ENCODE measurements around the gene SLC44A1.

The SLC44A1 gene

DNA sequence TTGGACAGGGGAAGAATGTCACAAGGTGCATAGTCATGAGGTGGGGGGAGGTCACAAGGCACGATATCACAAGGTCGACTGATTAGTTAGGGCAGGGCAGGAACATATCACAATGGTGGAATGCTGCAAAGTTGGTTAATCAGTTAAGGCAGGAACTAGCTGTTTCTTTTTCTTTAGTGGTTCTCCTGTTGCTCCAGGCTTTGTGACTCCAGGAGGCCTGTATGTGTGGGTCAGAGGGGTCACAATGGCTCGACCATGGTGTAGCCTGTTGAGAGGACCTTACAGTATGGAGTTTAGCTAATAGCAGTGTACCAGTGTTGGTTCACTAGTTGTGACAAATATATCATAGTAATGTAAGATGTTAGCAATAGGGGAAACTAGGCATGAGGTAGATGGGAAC lies 191.0 kb downstream of the SLC44A1 start:
- Mint-ChIP-seq H3K36me3 (ENCODE audit: low read depth) (no peaks in the 10 kb centered on the region), H3K4me1 (ENCODE audit: low read depth) (no peaks in the 10 kb centered on the region), H3K27me3 (peaks cover 4% of the 10 kb centered on the region), H3K27ac (no peak overlapping the region), H3K9me3 (no peaks in the 10 kb centered on the region), H3K4me3 (no peak overlapping the region)
- DNase-seq = no peak

GRCh38 chr9:105436783-105437182 lies 192.3 kb downstream of the SLC44A1 start:
- Mint-ChIP-seq H3K4me1 (ENCODE audit: low read depth) (no peaks in the 10 kb centered on the region), H3K36me3 (ENCODE audit: low read depth) (no peaks in the 10 kb centered on the region), H3K27me3 (no peaks in the 10 kb centered on the region), H3K9me3 (no peaks in the 10 kb centered on the region), H3K4me3 (no peak overlapping the region), H3K27ac (no peak overlapping the region)
- no peak for DNase-seq

GRCh38 chr9:105437704-105438103 lies 193.3 kb downstream of the SLC44A1 start:
- Mint-ChIP-seq H3K4me3 (no peak overlapping the region), H3K27ac (no peak overlapping the region), H3K36me3 (ENCODE audit: low read depth) (no peaks in the 10 kb centered on the region), H3K27me3 (no peaks in the 10 kb centered on the region), H3K9me3 (no peaks in the 10 kb centered on the region), H3K4me1 (ENCODE audit: low read depth) (no peaks in the 10 kb centered on the region)
- no peak for DNase-seq

DNA sequence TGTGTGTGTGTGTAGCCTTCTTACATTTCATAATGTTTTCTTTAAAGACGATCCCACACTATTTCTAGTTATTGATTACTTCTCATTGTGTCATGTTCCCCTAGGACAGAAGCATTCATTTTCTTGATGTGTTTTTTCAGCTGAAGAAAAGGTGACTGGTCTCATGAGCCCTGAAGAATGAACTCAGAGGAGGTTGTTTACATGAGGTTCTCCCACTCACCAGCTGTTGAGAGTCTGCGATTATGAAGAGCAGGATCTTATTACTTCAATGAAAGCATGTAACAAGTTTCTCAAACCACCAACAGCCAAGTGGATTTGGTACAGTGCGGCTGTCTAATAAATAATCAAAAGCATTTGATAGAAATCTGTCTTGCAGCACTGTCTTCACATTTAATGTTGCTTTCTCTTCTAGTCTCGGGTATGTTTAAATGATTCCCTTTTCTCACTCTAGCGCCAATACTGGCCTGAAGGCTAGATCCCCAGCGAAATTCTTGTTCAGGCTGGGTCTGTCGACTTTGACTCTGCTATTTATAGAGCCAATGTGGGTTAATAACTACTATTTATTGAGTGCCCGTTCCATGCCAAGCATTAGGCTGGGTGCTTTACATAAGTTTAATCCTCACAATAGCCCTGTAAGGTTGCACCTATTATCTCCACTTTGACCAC lies 193.8 kb downstream of the SLC44A1 start:
- Mint-ChIP-seq H3K4me1 (ENCODE audit: low read depth) (no peaks in the 10 kb centered on the region), H3K4me3 (no peak overlapping the region), H3K27me3 (no peaks in the 10 kb centered on the region), H3K9me3 (no peaks in the 10 kb centered on the region), H3K27ac (no peak overlapping the region), H3K36me3 (ENCODE audit: low read depth) (no peaks in the 10 kb centered on the region)
- no peak for DNase-seq

- H3K9me3 Mint-ChIP-seq = no peaks in the 10 kb centered on the region
- no peaks in the 10 kb centered on the region for H3K36me3 Mint-ChIP-seq (ENCODE audit: low read depth)
- no peaks in the 10 kb centered on the region for H3K27me3 Mint-ChIP-seq
- H3K27ac Mint-ChIP-seq = no peak overlapping the region
- H3K4me3 Mint-ChIP-seq = no peak overlapping the region
- no peak for DNase-seq
- H3K4me1 Mint-ChIP-seq (ENCODE audit: low read depth) = peaks cover 2% of the 10 kb centered on the region
Observed at GRCh38 chr9:105439428-105439827, 195.0 kb downstream of the SLC44A1 start.

DNA sequence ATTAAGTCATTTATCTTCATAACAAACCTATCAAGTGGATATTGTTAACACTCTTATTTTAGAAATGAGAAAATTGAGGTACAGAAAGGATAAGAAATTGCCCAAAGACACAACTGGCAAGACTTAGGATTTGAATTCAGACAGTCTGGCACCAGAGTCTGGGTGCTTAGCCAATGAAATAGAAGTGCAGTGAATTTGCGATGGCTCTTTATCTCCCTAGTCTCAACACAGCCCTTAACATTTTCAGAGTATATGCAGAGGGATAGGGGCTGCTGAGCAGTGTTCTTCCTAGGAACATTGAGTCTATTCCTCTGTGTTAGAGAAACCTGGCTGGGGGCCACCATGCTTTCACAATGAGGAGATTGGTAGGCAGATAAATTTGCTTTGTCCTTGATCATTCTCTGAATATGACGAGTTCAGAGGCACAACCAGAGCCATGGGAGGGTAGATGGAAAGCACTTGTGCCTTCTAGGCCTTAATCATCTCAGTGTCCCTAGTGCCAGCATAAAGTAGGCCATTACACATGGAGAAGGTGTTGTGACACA lies 197.2 kb downstream of the SLC44A1 start:
- Mint-ChIP-seq H3K36me3 (ENCODE audit: low read depth) (no peaks in the 10 kb centered on the region), H3K27me3 (no peaks in the 10 kb centered on the region), H3K4me1 (ENCODE audit: low read depth) (peaks cover 2% of the 10 kb centered on the region), H3K9me3 (no peaks in the 10 kb centered on the region), H3K27ac (no peak overlapping the region), H3K4me3 (no peak overlapping the region)
- DNase-seq = no peak

- H3K27ac Mint-ChIP-seq = no peak overlapping the region
- H3K9me3 Mint-ChIP-seq = no peaks in the 10 kb centered on the region
- H3K4me3 Mint-ChIP-seq = no peak overlapping the region
- peaks cover 7% of the 10 kb centered on the region for H3K4me1 Mint-ChIP-seq (ENCODE audit: low read depth)
- DNase-seq = no peak
- H3K36me3 Mint-ChIP-seq (ENCODE audit: low read depth) = no peaks in the 10 kb centered on the region
- no peaks in the 10 kb centered on the region for H3K27me3 Mint-ChIP-seq
Observed at GRCh38 chr9:105443121-105443520, 198.7 kb downstream of the SLC44A1 start.

DNA sequence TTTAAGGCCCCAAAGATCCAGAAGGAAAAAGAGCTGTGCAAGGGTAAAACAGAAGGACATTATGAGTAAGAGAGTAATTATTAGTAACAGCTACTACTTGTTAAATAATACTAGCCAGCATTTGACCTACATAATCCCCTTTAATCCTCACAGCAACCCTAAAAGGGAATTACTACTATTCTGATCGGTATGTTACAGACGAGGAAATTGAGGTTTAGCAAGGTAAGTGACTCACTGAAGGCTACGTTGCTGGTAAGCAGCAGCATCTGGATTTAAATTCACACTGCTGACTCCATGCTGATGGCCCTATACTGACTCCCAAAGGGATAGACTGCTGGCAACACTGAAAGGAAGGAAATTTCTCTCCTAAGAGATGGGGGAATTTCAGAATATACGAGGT lies 199.7 kb downstream of the SLC44A1 start:
- peaks cover 7% of the 10 kb centered on the region for H3K27me3 Mint-ChIP-seq
- H3K9me3 Mint-ChIP-seq = no peaks in the 10 kb centered on the region
- H3K4me3 Mint-ChIP-seq = no peak overlapping the region
- H3K36me3 Mint-ChIP-seq (ENCODE audit: low read depth) = no peaks in the 10 kb centered on the region
- H3K4me1 Mint-ChIP-seq (ENCODE audit: low read depth) = peaks cover 14% of the 10 kb centered on the region
- DNase-seq = no peak
- no peak overlapping the region for H3K27ac Mint-ChIP-seq

- Mint-ChIP-seq H3K9me3 (no peaks in the 10 kb centered on the region), H3K27me3 (peaks cover 10% of the 10 kb centered on the region), H3K4me1 (ENCODE audit: low read depth) (peaks cover 16% of the 10 kb centered on the region), H3K4me3 (no peak overlapping the region), H3K36me3 (ENCODE audit: low read depth) (no peaks in the 10 kb centered on the region), H3K27ac (no peak overlapping the region)
- no peak for DNase-seq
Observed at GRCh38 chr9:105445203-105445881, 200.9 kb downstream of the SLC44A1 start.

DNA sequence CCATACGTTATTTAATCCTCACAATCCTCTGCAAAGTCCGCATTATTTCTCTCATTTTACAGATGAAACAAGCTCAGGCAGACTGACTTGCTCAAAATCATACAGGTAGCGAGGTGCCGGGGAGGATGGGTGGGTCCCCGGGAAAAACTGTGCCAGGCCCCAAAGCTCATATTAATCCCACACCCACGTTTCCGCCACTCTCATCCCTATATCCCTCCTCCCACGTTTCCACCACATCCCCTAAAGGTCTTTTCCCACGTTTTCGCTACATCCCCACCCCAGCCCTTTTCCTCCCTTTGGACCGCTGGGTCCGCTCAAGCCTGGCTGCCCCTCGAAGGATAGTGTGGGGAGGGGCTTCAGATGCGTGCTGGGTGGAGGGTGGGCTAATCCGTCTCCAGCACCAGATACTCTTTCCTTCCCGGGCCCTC lies 202.9 kb downstream of the SLC44A1 start:
- peak overlapping the region; percentile 78 for H3K4me3 Mint-ChIP-seq
- no peak overlapping the region for H3K27ac Mint-ChIP-seq
- H3K4me1 Mint-ChIP-seq (ENCODE audit: low read depth) = peaks cover 16% of the 10 kb centered on the region
- peaks cover 10% of the 10 kb centered on the region for H3K27me3 Mint-ChIP-seq
- no peaks in the 10 kb centered on the region for H3K9me3 Mint-ChIP-seq
- no peaks in the 10 kb centered on the region for H3K36me3 Mint-ChIP-seq (ENCODE audit: low read depth)
- no peak for DNase-seq

DNA sequence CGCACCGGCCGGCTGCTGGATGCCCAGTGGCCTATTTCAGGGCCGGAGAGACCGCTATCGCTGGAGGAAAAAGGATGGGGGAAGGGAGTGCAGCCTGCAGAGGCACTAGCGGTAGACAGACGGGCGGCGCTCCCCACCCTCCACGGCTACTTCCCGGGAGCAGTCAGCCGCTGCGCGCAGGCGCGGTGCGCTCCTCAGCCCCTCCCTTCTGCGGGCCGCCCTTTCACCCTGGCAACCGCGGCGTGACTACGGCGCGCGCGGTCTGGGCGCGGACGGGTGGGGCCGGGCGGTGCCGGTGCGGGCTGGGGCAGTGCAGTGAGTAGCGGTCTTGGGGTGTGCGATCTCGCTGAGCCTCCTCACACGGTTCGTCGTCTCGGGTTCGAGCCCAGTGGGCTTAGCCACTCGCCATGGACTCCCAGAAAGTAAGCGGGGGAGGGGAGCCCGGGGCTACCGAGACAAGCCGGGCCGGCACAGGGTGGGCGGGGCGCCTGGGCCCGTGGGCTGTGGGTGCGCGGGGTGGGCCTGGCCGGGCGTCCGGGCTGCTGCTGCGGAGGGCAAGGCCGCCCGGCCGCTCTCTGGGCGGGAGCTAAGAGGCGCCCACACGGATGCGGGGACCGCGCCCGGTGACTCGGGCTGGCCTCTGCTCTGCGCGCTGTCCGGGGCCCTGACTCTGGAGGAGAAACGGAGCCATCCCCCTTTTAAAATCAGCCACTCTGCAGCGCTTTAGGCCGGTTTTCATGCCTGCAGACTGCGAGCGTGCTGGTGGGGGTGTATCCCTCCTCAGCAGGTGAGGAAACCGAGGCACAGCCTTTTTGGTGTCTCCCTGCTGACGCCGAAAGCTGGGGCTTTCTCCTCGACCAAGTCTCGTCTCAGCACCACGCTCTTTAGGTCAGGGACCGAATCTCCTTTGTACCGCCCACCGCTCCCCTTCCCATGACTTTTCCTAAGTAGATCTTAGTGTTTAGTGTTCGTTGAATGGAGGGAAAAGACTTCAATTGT lies 203.7 kb downstream of the SLC44A1 start, which contains the start of gene FSD1L:
Gene FSD1L, plus strand, starts transcription at position 221 of the 999 bp plus-strand sequence. Its CDS starts 187 bp downstream, at position 408.
- H3K9me3 Mint-ChIP-seq = no peaks in the 10 kb centered on the region
- peaks cover 10% of the 10 kb centered on the region for H3K27me3 Mint-ChIP-seq
- peaks cover 16% of the 10 kb centered on the region for H3K4me1 Mint-ChIP-seq (ENCODE audit: low read depth)
- peak within 1 kb of the TSS; percentile 78 for H3K4me3 Mint-ChIP-seq
- peak; percentile 88 for DNase-seq
- H3K27ac Mint-ChIP-seq = peak within 1 kb of the TSS; percentile 41
- H3K36me3 Mint-ChIP-seq (ENCODE audit: low read depth) = no peaks in the 10 kb centered on the region

GRCh38 chr9:105449081-105449480 lies 204.6 kb downstream of the SLC44A1 start:
- no peak for DNase-seq
- Mint-ChIP-seq H3K4me3 (peak overlapping the region; percentile 78), H3K4me1 (ENCODE audit: low read depth) (peaks cover 16% of the 10 kb centered on the region), H3K27me3 (peaks cover 10% of the 10 kb centered on the region), H3K36me3 (ENCODE audit: low read depth) (no peaks in the 10 kb centered on the region), H3K27ac (no peak overlapping the region), H3K9me3 (no peaks in the 10 kb centered on the region)

DNA sequence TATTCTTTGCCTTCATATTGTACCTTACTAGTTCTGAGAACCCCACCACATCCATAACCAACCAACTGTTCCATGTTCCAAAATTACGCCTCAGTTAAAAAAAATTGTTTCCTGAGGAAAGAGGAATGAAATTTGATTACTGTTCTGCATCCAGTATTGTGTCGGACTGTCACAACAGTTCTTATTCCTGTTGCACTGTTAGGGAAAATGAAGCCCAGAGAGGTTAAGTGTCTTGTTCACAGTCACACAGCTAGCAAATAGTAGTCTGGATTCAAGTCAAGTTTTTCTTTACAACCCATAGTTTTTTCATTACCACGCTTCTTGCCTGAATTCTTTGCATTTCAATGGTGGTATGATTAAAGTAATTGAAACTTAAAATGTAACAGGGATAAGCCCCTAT lies 207.7 kb downstream of the SLC44A1 start:
- Mint-ChIP-seq H3K9me3 (no peaks in the 10 kb centered on the region), H3K4me3 (no peak overlapping the region), H3K27ac (no peak overlapping the region), H3K36me3 (ENCODE audit: low read depth) (no peaks in the 10 kb centered on the region), H3K27me3 (peaks cover 10% of the 10 kb centered on the region), H3K4me1 (ENCODE audit: low read depth) (peaks cover 14% of the 10 kb centered on the region)
- DNase-seq = no peak

DNA sequence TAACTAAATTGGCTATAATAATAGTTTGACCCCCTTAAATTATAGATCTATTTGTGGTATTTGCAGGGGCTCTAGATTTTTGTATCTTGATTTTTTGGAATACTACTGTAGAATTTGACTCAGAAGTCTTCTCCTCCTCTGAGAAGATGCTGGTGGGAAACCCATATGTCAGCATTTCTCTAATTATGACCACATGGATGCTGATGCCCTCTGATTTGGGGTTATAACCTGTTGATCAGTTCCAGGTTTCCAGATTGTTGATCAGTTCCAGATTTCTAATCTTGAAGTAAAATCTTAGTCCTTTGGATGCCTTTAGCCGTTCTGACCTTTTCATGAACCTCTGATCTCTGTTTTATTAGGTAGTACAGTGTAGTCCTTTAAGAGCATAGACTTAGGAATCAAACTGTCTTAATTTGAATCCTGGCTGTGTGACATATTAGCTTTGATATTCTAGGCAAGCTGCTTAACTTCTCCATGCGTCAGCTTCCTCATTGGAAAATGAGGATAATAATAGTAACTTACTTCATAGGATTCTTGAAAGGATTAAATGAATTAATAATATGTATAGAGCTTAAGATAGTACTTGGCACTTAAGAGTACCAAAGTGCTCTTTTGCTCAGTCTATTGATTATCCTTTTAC lies 211.5 kb downstream of the SLC44A1 start:
- DNase-seq = no peak
- Mint-ChIP-seq H3K9me3 (peaks cover 4% of the 10 kb centered on the region), H3K27ac (no peak overlapping the region), H3K36me3 (ENCODE audit: low read depth) (no peaks in the 10 kb centered on the region), H3K4me3 (no peak overlapping the region), H3K27me3 (no peaks in the 10 kb centered on the region), H3K4me1 (ENCODE audit: low read depth) (no peaks in the 10 kb centered on the region)

Measured in activated T-cell treated with anti-CD3 and anti-CD28 coated beads, Interleukin-2, amount 50 U/mL, for 24 hours (primary cell).